NT2/D1 (cell line): ENCODE measurements around the gene MED9.

Source experiments
- SUZ12 ChIP-seq: IDR thresholded peaks from 2 replicates; pipeline ENCODE4 v1.6.1; 2011; ENCODE audit not compliant: insufficient read length, insufficient read depth; ENCODE audit errors: extremely low read depth
- YY1 ChIP-seq: IDR thresholded peaks from 2 replicates; pipeline ENCODE4 v1.6.1; 2011; ENCODE audit not compliant: insufficient read length, insufficient read depth
- ZNF274 ChIP-seq: IDR thresholded peaks from 2 replicates; pipeline ENCODE4 v1.6.1; 2011; ENCODE audit warnings: mild to moderate bottlenecking, low read depth, low read length

DNA sequence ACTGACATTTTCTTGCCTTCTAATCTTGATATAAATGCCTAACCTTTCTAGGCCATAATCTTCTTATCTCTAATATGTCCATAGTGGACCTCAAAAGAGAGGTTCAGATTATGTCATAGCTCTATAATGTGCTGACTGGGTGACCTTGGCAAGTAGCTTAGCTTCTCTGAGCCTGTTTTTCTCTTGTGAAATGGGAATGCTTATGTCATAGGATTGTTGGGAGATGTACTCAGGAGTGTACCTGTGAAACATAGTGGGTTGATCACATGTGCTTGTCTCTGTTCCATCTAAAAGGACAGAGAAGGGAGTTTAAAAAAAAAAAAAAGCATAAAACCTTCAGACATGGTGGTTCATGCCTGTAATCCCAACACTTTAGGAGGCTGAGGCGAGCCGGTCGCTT is 2.4 kb downstream of the MED9 start:
- TF ChIP-seq SUZ12 (no peak), YY1 (no peak), ZNF274 (no peak)
